Psoas muscle (tissue), 8 donors: ENCODE results near the gene ENPP1. TPM values are rescaled to one million over a fixed set of nuclear protein-coding genes. Genes with fewer than 3 reads are reported as not detected.

Experiments
- ATAC-seq, 4 donors: fragments of 200-7000 bp; cut with Tn5 transposase; one replicate each; pipeline ENCODE4 v1.9.1; 2020; ENCODE audit warnings: moderate library complexity in 3 of 4, mild to moderate bottlenecking in 2 of 4
- DNase-seq, 2 donors: peaks; one replicate each; pipeline ENCODE4 v3.0.0-alpha.2; 2020
- H3K27ac ChIP-seq: fragments of 200-600 bp; one replicate; pipeline ENCODE4 v1.8.0; 2022
- H3K27me3 ChIP-seq, 3 donors: fragments of 200-600 bp in 1 of 3; one replicate each; pipeline versions ENCODE4 v1.6.1 to v1.8.0; 2013 to 2022; ENCODE audit warnings: low read length in 2 of 3, mild to moderate bottlenecking in 2 of 3, moderate library complexity in 1 of 3; ENCODE audit not compliant: insufficient read depth in 3 of 3
- H3K36me3 ChIP-seq, 2 donors: fragments of 200-600 bp in 1 of 2; one replicate each; pipeline versions ENCODE4 v1.6.1 to v1.8.0; 2013 to 2022; ENCODE audit warnings: low read depth in 1 of 2, mild to moderate bottlenecking in 1 of 2, moderate library complexity in 1 of 2; ENCODE audit not compliant: insufficient read depth in 1 of 2
- H3K4me1 ChIP-seq: fragments of 200-600 bp; one replicate; pipeline ENCODE4 v1.8.0; 2022
- H3K4me3 ChIP-seq: fragments of 200-600 bp; one replicate; pipeline ENCODE4 v1.8.0; 2022; ENCODE audit warnings: mild to moderate bottlenecking
- H3K9me3 ChIP-seq: fragments of 200-600 bp; one replicate; pipeline ENCODE4 v1.8.0; 2022
- CTCF ChIP-seq: fragments of 200-600 bp; IDR thresholded peaks from one replicate; pipeline ENCODE4 v1.8.0; 2022; ENCODE audit warnings: antibody characterized with exemption
- WGBS, 3 donors: extraction: QIAGEN DNeasy Blood & Tissue Kit; methylation state at CpG; one replicate each; pipeline versions ENCODE4 v1.1.6 to v1.1.7; 2013; 5-methylcytosine and 5-hydroxymethylcytosine counted together
- intact Hi-C, 2 donors: fragments of 100-400 bp; cut with DNase I; formaldehyde crosslinking; loops; one replicate each; pipeline versions ENCODE4 v1.11.0 to v1.14.2; 2022
- polyA plus RNA-seq, 3 donors: library from polyadenylated mRNA; stranded (reverse); fragments of 200-250 nt; gene quantifications; one replicate each; pipeline ENCODE4 v1.2.3, GENCODE V29; 2013
- total RNA-seq, 4 donors: library from RNA; stranded (reverse); fragmentation: NEBNext Ultra II Directional in 2 of 4; extraction: Animal tissue kit (Norgen Biotek cat#: 25700) in 2 of 4; gene quantifications; one replicate each; pipeline versions ENCODE4 v1.2.1 to v1.2.4, GENCODE V29; 2021 to 2023
- donor health status: healthy with polysubstance abuse.
- donor health status: DM: no; HTN: no; CAD: no; lungs with moderate emphysema.
- donor health status: Bipolar disorder and iron deficiency.
- donor health status: healthy.
- donor health status: DM: yes; HTN: yes; CAD: no.
- donor health status: DM: no; HTN: no; CAD: no.
- donor health status: DM: no; HTN: no; CAD: no.
- donor health status: DM: yes; HTN: yes; CAD: no.

Gene ENPP1
- total and polyA plus RNA-seq, 7 donors: 0.65 to 4.9 (median 1.6) TPM

GRCh38 chr6:131868836-131869235, 61.0 kb downstream of the ENPP1 start:
- H3K27me3 ChIP-seq: no peaks in the 10 kb centered on the region
- DNase-seq (no peak), ATAC-seq (no peak)
- no peak overlapping the region for H3K4me3 ChIP-seq
- H3K4me1 ChIP-seq: no peaks in the 10 kb centered on the region
- TF ChIP-seq CTCF: no peak
- no peak overlapping the region for H3K27ac ChIP-seq
- H3K9me3 ChIP-seq: no peaks in the 10 kb centered on the region
- H3K36me3 ChIP-seq: peaks cover 2 to 9% of the 10 kb centered on the region in 2 donors
- 94% methylated on average over 3 of the region's 3 CpGs for WGBS, 3 donors
- intact Hi-C loops: loop anchor here in 1 of 2 donors (5.0 kb wide), 1 partner anchor 1707 kb away; no protein-coding TSS in a partner anchor

DNA sequence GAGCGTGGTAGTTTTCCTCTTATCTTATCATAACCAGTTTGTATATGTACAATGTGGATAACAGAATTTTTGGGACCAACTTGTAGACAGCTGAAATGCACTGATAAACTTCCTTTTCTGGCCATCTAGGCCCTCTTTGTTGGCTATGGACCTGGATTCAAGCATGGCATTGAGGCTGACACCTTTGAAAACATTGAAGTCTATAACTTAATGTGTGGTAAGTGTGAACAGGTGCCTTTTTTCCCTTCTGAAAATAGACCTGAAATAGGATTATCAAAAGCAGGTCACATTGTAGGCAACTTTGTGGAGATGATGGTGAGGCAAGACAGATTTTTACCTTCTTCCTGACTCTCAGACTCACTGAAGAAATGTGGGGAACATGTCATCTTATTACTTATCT, 67.8 kb downstream of the ENPP1 start:
- H3K36me3 ChIP-seq: peaks cover 0 to 26% of the 10 kb centered on the region in 2 donors
- no peaks in the 10 kb centered on the region for H3K27me3 ChIP-seq
- ATAC-seq (no peak), DNase-seq (no peak)
- TF ChIP-seq CTCF: no peak
- no peaks in the 10 kb centered on the region for H3K9me3 ChIP-seq
- H3K4me3 ChIP-seq: no peak overlapping the region
- no peaks in the 10 kb centered on the region for H3K4me1 ChIP-seq
- 79 to 84% (median 82%) methylated on average over 1 of the region's 1 CpG for WGBS, 3 donors
- intact Hi-C loops: no loop called here
- H3K27ac ChIP-seq: no peak overlapping the region

DNA sequence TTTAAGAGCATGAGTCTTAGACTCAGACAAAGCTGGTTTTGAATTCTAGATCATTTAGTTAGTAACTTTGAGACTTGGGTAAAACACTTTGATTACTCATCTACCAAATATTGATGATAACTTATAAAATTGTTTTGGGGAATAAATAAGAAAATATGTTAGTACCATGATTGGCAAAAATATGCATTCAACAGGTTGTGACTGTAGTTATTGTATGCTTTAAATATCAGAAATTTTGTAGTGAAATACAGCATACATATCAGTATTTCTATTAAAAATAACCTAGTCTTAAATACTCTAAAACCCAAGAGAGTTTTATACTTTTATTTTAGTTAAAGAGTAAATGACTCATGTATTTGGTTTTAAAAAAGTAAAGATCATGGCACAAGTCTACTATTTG, 68.7 kb downstream of the ENPP1 start:
- no peak overlapping the region for H3K27ac ChIP-seq
- intact Hi-C loops: no loop called here

GRCh38 chr6:131877999-131878789, 70.4 kb downstream of the ENPP1 start:
- Histone ChIP-seq H3K36me3 (peaks cover 0 to 28% of the 10 kb centered on the region in 2 donors), H3K9me3 (no peaks in the 10 kb centered on the region), H3K4me3 (no peak overlapping the region), H3K27ac (no peak overlapping the region), H3K4me1 (no peaks in the 10 kb centered on the region), H3K27me3 (no peaks in the 10 kb centered on the region)
- intact Hi-C loops: no loop called here
- TF ChIP-seq CTCF: no peak
- WGBS, 3 donors: 92 to 93% (median 93%) methylated on average over 4 of the region's 4 CpGs
- ATAC-seq: no peak
- no peak for DNase-seq

More for the DNA sequence above, 68.7 kb downstream of the ENPP1 start:
- no peaks in the 10 kb centered on the region for H3K9me3 ChIP-seq
- no peak overlapping the region for H3K4me3 ChIP-seq
- H3K4me1 ChIP-seq: no peaks in the 10 kb centered on the region
- DNase-seq: no peak
- TF ChIP-seq CTCF: no peak
- peaks cover 0 to 28% of the 10 kb centered on the region in 2 donors for H3K36me3 ChIP-seq
- no peaks in the 10 kb centered on the region for H3K27me3 ChIP-seq
- ATAC-seq: no peak

- WGBS, 3 donors: 61 to 65% (median 61%) methylated on average over 2 of the region's 2 CpGs
- no peaks in the 10 kb centered on the region for H3K27me3 ChIP-seq
- ATAC-seq: no peak
- TF ChIP-seq CTCF: no peak
- H3K36me3 ChIP-seq: peaks cover 0 to 26% of the 10 kb centered on the region in 2 donors
- H3K27ac ChIP-seq: no peak overlapping the region
- H3K4me3 ChIP-seq: no peak overlapping the region
- no peaks in the 10 kb centered on the region for H3K4me1 ChIP-seq
- DNase-seq: no peak
- no peaks in the 10 kb centered on the region for H3K9me3 ChIP-seq
- intact Hi-C loops: no loop called here
Observed at GRCh38 chr6:131883016-131883415, 75.2 kb downstream of the ENPP1 start.
